Measurements from ENCODE around the gene UBE2QL1.
A peak's percentile ranks its signal among the peaks of the same experiment; 100 is the strongest.

The UBE2QL1 gene

DNA sequence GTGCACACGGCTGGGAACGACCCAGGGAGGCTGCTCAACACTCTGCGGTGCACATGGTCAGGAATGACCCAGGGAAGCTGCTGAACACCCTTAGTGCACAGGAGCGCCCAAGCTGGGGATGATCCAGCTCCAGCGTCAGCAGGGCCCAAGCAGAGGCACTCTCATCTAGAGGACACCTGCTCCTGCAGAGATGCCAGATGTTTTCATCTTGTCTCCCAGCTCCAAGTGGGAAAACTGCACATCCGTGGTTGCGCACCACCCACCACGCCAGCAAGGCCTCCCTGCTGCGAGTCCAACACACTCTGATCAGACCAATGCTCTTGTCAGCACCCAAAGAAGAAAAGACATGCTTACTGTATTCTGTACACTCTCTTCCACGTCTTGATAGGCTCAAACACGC is 34.1 kb downstream of the UBE2QL1 start:
- DNase-seq: no peak

DNA sequence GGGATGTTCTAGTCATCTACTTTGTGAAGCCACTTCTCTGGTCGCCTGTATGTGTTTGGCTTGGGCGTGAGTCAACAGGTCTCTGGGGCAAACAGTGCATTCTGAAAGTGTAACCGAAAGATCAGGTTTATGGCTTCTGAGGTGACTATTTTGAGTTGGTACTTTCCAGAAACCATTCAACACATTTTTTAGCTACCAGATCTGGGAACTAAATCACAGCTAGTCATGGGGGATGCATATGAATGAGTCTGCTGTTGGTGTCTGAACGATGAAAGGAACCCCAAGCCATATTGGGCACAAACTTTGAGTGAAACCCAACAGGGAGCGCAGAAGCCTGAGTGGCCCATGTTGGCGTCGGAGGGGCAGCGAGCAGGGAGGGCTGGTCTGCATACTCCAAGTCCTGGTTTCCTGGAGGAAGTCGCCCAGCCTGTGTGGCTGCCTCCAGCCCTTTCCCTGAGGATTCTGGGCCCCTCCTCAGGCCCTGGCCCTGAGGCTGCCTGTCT is 35.3 kb downstream of the UBE2QL1 start:
- no peak for DNase-seq

DNA sequence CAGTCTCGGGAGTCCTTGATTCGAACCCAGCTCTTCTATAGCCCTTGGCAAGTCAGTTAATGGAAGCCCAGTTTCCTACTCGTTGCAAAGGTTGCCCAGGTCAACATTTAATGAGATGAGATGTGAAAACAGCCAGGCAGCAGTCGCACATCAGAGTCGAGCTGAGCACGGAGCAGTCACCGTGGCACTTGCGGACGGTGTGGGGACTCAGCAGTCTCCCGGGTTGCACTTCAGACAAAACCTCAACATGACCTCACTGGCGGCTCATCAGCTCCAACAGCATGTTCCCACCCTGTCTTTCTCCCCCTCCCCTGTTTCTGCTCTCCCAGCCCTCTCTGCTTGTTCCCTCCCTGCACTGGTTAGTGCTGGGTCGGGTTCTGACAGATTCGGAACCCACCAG is 35.8 kb downstream of the UBE2QL1 start:
- no peak for DNase-seq

DNA sequence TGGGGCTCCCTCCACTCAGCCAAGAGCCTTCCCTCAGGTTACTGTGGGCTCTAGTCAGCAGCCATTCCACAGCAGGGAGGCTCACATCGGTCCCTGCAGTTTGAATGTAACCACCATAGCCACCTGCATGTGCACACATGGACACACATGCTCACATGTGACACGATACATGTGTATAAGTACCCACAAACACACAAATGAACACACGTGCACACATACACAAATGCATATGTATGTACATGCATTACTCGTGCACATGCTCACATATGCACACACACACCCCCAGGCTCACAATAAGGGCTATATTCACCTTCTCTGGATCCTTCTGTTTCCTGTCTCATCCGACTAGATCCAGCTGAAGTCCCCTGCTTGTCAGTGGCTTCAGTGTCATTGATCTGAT is 36.2 kb downstream of the UBE2QL1 start:
- DNase-seq: no peak

DNA sequence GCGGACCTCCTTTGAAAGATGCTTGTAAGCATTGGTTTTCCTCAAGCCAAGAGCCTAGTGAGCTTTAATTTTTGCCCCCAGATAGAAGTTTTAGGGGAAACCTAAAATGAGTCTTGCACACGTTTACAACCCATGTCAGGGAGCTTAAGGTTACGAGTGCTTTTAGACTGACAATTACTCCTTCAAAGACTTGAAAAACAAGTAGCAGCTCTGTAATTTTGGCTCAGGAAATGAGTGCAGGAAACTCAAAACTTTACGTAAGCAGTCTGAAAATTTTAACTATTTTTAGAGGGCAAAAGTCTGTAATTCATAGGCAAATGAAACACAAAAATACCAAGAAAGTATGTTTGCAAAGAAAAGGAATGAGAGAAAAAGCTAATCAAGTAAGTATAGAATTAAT is 36.8 kb downstream of the UBE2QL1 start:
- DNase-seq: no peak

DNA sequence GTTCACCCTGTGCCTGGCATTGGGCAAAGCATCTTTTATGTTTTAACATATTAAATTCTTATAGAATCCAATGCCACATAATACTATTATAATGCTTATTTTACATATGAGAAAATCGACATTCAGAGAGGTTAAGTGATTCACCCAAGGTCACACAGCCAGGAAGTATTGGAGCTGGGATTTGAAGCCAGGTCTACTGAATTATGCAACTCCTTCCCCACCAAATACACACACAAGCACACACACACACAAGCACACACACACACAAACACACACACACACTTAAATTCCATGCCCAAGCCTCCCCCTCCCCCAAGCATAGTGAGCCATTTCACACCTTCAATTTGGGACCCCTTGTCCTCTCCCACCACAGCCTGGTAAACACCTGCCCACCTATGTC is 37.4 kb downstream of the UBE2QL1 start:
- no peak for DNase-seq

DNA sequence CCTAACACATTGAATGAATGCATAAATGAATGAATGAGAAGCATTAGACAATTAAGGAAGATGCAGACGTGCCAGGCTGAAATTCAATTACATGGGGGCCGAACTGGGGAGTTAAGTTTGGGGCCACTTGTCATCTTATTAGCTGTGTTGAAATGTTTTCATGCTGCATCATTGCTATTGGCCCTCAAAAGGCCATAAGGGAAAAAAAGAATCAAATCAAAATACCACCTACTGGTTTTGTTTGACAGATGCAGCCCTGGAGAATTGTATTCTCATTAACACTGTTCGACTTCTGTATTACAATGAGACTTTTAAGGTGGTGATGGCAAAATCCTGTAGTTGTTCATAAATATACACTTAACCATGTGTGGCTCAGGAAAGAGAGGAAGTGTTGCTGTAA is 38.4 kb downstream of the UBE2QL1 start:
- DNase-seq: no peak

DNA sequence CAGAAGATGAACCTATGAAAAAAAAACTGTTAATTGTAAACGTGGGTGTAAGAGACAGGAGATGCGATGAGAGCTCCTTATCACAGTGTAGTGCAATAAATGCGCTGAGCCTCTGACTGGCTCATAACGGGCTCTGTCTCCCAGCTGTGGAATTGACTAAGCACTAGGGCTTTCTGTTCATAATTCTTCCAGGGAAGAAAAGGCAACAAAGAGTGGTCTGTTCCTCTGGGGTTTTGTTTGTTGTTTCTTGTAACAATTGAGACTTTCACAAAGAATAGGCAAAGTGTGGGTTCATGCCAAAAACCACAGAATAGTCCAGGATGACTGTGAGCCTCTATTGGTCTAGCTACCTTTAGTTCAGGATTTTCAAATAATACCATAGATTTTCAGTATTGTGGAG is 39.4 kb downstream of the UBE2QL1 start:
- no peak for DNase-seq

DNA sequence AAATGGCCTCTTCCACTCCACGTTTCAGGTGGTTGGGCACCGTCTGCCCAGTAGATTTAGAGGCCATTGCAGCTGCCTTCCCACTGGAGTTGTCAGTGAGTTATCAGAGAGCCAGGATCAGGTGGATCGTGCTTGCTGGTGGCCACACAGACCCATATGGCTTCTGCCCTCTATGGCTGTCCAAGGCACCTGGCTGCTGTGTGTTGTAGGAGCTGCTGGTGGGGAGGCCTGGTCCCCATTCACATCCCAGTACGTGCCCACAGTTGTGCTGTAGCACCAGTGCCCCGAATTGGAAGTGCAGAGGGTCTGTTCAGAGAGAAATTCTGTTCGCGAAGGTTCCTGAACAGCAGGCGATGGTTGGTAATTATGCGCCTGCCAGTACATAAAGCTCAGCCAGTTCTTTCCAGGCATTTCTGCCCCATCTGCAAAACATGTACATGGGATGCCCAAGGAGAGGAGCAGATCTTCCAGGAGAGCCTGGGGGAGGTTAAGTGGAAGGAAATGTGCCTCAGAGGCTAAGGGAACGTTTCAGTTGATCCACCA is 41.1 kb downstream of the UBE2QL1 start:
- no peak for DNase-seq

DNA sequence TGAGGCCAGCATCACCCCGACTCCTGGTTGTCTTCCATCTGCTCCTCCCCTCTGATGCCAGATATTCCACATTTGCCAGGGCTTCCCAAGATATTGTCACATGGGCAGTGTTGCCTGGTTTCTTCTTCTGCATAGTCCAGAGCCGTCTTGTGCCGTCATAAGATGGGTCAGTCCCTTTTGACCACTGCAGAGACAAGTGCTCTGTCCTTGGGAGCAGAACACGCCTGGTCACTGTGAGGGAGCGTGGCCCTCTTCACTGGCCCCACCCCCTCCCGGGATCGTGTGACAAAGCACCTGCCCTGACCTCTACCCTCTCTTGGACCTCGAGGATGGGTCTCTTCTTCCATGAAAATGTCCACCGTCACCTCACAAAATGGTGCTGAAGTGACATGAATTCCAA is 41.6 kb downstream of the UBE2QL1 start:
- DNase-seq: no peak

DNA sequence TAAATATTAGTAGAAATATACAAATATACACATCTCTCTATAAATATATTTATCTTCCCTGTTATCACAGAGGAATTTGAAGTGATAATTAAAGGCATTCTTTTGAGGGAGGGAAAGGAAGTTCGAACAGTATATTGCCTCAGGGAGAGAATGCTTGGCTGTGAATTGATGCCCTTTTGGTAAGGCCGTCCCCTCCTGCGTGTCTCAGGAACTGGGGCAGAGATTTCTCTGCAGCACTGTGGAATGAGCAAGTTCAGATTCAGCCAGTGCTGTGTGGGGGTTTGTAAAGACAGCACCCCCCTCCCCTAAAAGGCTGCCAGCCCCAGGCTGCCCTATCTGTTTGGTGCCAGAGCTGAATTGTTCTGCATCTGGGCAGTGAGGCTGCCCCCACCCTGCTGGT is 42.0 kb downstream of the UBE2QL1 start:
- DNase-seq: no peak

DNA sequence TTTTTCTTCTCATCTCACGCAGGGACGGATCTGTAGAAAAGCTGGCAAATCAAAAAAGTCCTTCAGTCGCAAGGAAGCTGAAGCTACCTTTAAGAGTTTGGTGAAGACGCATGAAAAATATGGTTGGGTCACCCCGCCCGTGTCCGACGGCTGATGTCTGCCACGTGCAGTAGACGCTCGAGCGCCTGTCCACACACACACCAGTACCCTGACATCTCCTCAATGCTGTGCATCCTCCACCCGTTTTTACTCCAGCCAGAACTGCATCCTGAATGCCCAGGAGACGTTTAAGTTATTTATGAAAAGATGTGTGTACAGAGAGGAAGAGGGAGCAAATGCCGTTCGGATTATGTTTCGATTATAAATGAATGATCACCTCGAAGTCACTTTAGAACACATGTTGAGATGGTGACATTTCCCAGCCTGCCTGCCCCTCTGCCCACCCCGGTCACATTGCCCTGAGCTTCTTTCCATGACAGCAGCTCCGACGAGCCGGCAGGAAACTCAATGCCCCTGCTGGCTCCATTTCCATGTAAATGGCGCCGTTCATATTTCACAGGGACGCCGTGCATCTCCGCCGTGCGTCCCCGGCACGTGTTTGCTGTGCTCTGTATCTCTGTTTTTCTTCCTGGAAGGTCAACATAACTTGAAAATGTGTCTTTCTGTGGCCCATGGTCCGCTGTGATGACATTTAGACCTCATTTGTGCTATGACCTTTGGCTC is 42.7 kb downstream of the UBE2QL1 start:
- DNase-seq: no peak

DNA sequence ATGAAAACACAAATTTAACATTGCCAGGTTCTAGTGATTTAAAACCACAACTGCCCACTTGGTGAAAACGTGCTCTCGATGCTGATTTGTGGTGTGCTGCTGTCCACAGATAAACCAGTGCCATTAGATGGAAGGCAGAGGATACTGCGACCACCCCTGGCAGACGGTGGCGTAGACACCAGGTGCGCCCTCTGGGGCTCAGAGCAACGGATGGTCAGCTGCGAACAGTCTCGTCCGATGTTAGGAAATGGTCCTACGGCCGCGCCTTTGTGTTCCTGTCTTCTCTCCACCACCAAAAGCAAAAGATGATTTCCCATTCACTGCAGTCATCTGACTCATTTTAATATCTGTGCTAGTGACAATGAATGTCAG is 43.2 kb downstream of the UBE2QL1 start:
- DNase-seq: no peak

DNA sequence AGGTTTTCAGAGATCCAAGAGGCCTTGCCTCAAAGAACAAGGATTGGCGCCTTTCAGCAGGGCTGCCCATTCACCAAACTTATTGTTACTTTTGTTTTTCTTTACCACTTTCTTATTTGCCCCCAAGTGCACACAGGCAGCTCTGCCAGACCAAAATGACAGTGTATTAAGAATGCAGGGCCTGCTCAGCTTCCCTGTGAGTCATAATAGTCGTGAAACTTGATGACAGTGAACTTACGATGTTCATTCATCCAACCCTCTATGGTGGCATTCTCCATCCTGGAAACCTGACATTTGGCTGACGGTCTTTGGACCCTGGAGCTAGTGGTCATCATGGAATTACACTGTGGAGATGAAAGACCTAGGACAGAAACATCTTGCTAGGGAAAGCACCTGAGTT is 44.3 kb downstream of the UBE2QL1 start:
- no peak for DNase-seq

DNA sequence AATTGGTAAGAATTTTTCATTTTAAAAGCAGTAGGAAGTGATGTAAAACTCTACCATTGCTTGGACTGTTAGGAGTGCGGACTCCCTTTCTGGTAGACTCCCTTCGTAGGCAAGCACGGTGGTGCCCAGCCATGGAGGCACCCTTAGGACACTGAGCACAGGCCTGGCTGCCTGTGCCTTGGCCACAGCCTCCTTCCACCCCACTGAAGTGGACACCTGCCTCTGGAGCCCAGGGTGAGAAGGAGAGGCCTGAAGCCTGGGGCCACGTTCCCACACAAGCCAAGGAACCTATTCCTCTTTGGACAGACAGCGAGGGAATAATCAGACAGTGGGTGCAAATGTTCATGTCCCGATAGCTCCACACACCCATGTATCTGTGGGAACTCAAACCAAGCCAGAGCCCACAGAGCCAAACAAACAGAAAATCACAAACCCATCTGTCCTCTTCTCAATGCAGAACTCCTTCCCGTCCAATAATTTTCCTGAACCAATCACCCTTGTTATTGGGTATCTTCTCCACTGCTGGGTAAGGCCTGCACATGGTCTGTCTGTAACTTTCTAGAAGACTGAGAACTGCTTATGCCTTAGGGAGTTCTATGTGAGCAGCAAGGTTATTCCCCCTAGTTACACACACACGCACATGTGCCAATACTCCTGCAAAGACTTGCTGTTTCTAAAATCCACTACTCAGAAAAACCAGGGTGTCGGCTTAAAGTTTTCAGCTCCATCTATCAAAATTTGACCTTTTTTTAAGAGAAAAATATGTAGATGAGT is 45.2 kb downstream of the UBE2QL1 start:
- no peak for DNase-seq

DNA sequence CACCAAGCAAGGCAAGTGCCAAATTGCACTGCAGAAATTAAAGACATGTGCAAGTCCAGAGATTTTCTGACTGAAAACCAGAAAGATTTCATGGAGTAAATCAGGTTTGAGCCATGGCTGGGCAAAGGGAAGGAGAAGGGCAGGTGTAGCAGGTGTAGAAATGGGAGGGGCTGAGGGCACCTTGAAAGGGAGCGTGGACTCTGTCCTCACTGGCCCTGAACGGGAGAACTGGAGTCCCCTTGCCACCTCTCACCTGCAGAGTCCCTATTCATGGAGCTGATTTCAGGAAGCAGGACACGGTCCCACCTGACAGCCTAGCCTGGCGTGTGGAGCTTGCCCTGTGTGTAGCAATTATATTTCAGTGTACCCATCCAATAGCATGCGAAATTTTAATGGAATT is 46.3 kb downstream of the UBE2QL1 start:
- peak; percentile 25 for DNase-seq

DNA sequence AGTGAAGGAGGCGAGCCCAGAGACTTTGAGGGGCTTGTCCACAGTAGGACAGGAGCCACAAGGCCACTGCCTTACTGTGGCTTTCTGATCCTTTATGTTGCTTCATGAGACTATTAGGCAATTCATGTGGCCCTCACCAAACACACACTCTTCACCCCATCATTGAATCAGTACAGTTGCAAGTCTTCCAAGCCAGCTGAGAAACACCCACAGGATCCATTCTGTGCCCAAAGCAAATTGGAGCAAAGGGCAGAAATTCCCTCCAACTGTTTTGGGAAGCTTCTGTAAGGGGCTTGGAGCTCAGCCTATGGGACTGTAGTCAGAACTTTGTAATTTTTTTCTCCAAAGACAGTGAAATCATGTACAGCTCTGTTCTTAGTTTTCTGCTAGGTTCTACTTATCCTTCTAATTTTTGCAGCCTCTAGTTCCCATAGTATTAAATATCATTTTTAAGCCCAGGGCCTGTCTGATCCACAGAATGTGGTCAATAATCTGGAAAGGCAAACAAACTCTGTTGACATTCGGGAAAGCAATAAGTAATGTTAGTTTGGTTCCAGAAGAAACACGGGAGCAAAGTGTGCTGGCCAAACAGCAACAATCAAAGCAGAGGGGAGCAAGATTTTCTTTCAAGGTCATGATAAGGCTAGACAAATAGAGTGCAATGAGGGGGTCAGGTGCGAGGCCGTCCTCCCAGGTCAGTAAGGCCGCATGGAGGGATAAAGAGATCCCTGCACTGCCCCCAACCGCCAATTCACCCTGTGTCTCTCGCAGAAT is 47.0 kb downstream of the UBE2QL1 start:
- no peak for DNase-seq

DNA sequence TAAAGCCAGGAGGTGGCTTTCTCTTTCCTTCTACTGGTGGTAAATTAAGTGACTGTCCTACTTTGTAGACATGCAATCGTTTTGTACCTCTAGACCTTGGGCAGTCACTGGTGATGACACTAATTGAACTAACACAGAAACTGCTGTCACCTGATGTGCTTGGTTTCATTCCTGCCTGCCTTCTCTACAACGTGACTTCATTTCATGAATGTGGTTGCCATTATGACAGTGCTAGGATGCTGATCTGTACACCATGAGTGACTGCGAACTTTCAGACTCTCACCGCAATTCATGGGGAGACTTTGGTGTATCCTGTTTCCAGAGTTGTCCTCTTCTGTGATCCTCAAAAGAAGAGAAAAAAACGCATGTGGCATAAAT is 47.5 kb downstream of the UBE2QL1 start:
- no peak for DNase-seq

DNA sequence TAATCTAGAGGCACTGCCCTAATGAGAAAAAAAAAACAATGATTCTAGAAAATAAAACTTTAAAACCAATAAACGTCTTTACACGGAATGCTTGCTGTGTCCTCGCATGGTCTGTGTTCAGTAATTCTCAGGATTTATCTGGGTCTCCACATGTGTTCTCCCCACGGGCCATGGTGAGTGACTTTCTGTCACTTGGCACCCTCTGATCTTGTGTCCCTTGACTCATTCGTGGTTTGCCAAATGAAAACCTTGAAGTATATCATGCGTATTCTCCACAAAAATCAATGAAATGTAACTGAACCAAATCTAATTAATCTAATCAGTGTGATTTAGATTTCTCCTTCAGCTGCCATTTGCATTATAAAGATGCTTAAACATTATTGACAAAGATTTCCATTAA is 48.0 kb downstream of the UBE2QL1 start:
- no peak for DNase-seq

DNA sequence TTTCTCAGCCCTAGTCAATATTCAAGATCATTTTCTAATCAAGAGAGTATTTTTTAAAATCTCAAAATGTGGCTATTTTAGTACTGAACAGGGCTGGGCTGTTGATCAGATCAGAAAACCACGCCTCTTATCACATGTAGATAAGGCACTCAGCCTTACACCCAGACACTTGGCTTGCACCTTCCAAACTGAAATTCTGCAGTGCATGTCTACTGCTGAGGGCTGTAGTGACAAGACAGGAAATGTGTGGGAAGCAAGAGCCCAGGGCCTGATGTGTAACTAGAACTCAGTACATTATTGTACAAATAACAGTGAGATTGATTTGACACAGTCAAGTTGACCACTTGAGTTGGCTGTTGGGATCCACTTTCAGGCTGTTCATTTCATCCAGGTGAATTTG is 48.6 kb downstream of the UBE2QL1 start:
- DNase-seq: no peak

DNA sequence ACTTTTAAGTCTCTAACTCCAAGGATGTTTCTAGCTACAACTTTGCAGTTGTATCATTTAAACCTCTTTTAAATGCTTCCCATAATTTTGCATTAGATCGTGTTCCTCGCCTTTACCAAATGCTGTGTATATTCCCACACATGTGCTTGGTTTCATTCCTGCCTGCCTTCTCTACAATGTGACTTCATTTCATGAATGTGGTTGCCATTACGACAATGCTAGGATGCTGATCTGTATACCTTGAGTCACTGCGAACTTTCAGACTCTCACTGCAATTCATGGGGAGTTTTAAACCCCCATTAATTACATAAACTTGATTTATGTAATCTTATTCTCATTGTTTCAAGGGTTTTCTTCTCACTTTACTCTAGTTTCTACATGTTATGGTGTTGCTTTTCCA is 50.3 kb downstream of the UBE2QL1 start:
- DNase-seq: no peak

DNA sequence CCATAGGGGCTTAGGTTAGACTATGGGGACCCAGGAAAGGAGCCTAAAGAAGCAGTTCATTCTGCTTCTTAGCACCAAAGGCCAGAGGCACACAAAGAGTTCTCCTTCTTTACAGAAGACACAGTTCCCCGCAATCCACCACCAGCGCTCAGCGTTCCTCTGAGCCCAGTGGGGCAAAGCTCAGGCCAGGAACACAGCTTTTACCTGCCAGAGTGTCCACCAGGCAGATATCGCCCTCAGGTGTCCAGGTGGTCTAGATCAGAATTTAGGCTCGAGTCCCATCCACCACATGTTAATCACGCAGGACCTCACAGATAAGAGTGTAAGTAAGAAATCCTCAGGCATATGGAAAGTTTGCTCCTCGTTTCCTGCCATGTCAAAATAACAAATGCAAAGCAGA is 53.0 kb downstream of the UBE2QL1 start:
- no peak for DNase-seq

DNA sequence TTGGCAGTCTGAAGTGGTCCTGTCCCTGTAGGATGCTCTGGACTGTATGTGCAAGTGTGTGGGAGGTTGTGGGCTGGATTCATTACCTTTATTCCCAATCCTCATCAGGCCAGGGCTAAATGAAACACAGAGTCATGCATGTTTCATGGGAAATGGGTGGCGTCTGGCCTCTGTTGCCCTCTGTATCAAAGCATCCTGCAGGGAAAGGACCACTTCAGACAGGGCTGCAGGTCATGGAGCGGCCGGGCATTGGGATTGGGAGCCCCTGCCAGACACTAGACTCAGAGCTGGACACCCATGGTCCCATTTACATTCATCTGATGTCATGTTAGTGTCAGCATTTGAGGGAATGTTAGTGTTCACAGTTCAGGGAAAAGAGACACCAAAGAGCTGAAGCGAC is 53.8 kb downstream of the UBE2QL1 start:
- no peak for DNase-seq

DNA sequence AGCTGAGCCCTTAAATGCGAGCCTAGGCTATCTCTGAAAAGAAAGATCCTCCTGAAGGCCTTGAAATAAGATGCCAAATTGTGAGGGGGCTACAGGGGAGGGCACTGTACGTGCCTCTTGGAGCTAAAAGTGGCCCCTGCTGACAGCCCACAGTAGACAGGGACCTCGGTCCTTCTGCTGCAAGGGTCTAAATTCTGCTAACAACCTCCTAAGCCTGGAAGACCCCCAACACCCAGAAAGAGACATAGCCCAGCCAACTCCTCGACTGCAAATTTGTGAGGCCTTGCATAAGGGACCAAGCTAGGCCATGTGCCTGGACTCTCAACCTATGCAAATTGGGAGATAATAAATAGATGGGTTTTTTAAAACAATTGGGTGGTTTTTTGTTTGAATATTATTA is 54.7 kb downstream of the UBE2QL1 start:
- DNase-seq: no peak

Data from DMS153 (cell line).